Measurements from ENCODE around the gene GABRB3. TPM values are rescaled to one million over a fixed set of nuclear protein-coding genes. Genes with fewer than 3 reads are reported as not detected.

The GABRB3 gene
- total RNA-seq, 2 donors from 2014 or later: 0.07 TPM; not detected in 1

DNA sequence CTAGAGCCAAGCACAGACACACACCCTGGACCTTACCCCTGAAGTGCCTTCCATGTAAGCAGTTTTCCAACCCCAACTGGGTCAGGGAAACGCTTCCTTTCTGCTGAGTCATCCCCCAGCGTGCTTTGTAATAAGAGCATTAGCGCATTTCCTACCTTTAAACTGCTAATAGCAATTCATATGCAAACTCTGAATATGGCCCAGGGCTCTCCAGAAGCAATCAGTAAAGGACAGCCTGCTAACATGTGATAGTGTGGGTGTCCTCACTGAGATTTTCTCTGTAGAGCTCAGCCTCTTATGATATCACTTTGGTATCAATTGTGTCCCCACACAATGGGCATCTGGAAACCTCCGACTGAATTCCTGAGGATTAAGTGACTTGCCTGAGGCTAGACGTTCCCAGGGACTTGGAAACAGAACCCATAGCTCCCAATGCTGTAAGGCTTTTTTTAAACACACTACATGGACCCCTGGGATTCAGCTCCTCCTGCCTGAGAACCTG, 5.6 kb downstream of the GABRB3 start:
- peaks cover 0 to 2% of the 10 kb centered on the region in 2 donors for H3K9me3 Mint-ChIP-seq
- H3K4me3 Mint-ChIP-seq: no peak overlapping the region
- H3K27me3 Mint-ChIP-seq (ENCODE audit: low read depth): peaks cover 17% of the 10 kb centered on the region

DNA sequence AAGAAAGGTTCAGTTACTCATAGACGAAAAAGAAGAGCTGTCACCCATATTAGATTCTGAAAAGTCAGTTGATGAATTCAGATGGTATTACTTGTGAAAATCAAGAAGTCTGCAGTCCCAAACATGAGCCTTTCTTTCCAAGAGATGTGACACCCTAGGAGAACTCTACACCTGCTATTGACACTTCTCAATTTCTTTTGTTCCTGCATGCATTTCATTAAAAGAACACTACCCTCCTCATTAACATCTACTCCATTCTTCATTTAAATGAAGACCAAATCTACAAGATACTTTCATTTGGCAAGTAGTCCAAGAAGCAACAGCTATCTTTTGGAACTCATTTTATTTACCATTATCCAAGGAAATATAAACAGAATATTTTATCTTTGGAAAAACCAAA, 6.6 kb downstream of the GABRB3 start:
- Mint-ChIP-seq H3K36me3 (ENCODE audit: insufficient read depth in 2 of 2) (no peaks in the 10 kb centered on the region), H3K9me3 (peaks cover 0 to 2% of the 10 kb centered on the region in 2 donors)

More for the DNA sequence above, 5.6 kb downstream of the GABRB3 start:
- no peaks in the 10 kb centered on the region for H3K4me1 Mint-ChIP-seq (ENCODE audit: low read depth)
- no peak overlapping the region for H3K27ac Mint-ChIP-seq
- ATAC-seq (replicated peaks in 1 of 2): no peak
- no peak for DNase-seq
- no peaks in the 10 kb centered on the region for H3K36me3 Mint-ChIP-seq (ENCODE audit: insufficient read depth in 2 of 2)

DNA sequence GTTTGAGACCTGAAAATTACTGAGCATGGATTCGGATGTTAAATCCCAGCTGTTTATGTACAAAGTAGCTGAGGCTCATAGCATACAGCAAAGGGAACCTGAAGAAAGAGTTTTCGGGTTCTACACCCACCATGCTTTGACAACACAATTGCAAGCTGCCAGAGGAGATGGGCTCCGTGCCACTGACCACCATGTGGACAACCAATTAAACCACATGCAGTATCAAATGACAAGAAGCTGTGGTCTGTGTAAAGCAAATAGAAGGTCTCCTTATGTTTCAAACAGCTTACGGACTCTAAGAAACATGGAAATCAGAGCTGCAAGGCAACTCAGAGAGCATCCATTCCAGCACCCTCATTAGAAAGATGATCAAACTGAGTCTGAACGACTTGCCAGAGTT, 12.9 kb downstream of the GABRB3 start:
- Mint-ChIP-seq H3K9me3 (no peaks in the 10 kb centered on the region), H3K27ac (no peak overlapping the region), H3K4me3 (no peak overlapping the region), H3K4me1 (ENCODE audit: low read depth) (no peaks in the 10 kb centered on the region), H3K27me3 (ENCODE audit: low read depth) (no peaks in the 10 kb centered on the region), H3K36me3 (ENCODE audit: insufficient read depth in 2 of 2) (no peaks in the 10 kb centered on the region)
- DNase-seq (no peak), ATAC-seq (replicated peaks in 1 of 2) (no peak)

More for the DNA sequence above, 6.6 kb downstream of the GABRB3 start:
- Mint-ChIP-seq H3K27ac (no peak overlapping the region), H3K4me3 (no peak overlapping the region), H3K4me1 (ENCODE audit: low read depth) (no peaks in the 10 kb centered on the region), H3K27me3 (ENCODE audit: low read depth) (peaks cover 10% of the 10 kb centered on the region)
- ATAC-seq (replicated peaks in 1 of 2) (no peak), DNase-seq (no peak)

DNA sequence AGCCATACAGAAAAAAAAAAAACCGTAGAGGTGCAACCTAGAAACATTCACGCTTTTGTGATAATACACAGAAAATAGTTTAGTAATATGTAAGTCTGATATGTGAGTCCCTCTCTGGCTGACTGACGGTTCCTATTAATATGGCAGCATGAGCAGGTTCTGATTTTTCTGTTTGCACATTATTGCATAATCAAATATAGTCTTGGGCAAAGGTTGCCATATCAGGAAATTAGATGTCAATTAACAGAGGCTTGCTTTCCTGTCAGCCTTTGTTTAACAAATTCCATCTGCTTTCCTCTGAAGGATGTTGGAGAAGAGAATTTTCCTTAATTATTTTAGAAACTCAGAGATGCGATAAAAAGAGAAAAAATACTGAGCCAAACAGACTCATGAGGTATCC, 14.8 kb downstream of the GABRB3 start:
- H3K27ac Mint-ChIP-seq: no peak overlapping the region
- no peaks in the 10 kb centered on the region for H3K4me1 Mint-ChIP-seq (ENCODE audit: low read depth)
- no peak overlapping the region for H3K4me3 Mint-ChIP-seq
- ATAC-seq (replicated peaks in 1 of 2) (no peak), DNase-seq (no peak)
- H3K9me3 Mint-ChIP-seq: peaks cover 0 to 4% of the 10 kb centered on the region in 2 donors
- H3K27me3 Mint-ChIP-seq (ENCODE audit: low read depth): no peaks in the 10 kb centered on the region
- no peaks in the 10 kb centered on the region for H3K36me3 Mint-ChIP-seq (ENCODE audit: insufficient read depth in 2 of 2)

DNA sequence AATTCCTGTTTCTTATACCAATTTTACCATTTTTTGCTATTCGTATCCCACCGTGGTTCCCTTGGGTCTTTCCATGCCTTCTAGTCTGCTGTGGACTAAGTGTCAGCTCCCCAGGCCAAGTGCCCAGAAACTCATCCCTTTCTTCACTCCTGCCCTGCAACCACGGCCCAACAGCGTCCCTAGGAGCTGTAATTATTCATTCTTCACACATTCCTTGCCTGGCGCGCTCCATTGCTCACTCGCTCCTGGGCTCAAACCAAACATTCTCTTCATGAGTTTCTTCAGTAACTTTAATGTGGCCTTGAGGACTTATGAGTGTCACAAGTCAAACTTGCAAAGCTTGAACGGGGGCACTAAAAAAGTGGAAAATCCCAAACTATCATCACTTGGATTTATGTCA, 15.7 kb downstream of the GABRB3 start:
- Mint-ChIP-seq H3K9me3 (peaks cover 0 to 4% of the 10 kb centered on the region in 2 donors), H3K27ac (no peak overlapping the region), H3K4me1 (ENCODE audit: low read depth) (no peaks in the 10 kb centered on the region), H3K36me3 (ENCODE audit: insufficient read depth in 2 of 2) (no peaks in the 10 kb centered on the region), H3K4me3 (no peak overlapping the region), H3K27me3 (ENCODE audit: low read depth) (no peaks in the 10 kb centered on the region)
- DNase-seq (no peak), ATAC-seq (replicated peaks in 1 of 2) (no peak)

DNA sequence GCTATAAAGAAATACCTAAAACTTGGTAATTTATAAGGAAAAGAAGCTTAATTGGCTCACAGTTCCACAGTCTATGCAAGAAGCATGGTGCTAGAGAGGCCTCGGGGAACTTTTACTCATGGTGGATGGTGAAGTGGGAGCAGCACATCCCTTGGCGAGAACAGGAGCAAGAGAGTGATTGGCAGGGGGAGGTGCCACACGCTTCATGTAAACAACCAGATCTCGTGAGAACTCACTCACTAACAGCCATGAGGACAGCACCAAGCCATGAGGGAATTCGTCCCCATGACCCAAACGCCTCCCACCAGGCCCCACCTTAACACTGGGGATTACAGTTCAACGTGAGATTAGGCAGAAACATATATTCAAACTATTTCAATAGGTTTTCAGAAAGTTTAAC, 28.0 kb downstream of the GABRB3 start:
- Mint-ChIP-seq H3K9me3 (peaks cover 0 to 5% of the 10 kb centered on the region in 2 donors), H3K27me3 (ENCODE audit: low read depth) (no peaks in the 10 kb centered on the region), H3K4me3 (no peak overlapping the region), H3K27ac (no peak overlapping the region), H3K4me1 (ENCODE audit: low read depth) (no peaks in the 10 kb centered on the region), H3K36me3 (ENCODE audit: insufficient read depth in 2 of 2) (no peaks in the 10 kb centered on the region)
- no peak for ATAC-seq (replicated peaks in 1 of 2)
- DNase-seq: no peak

DNA sequence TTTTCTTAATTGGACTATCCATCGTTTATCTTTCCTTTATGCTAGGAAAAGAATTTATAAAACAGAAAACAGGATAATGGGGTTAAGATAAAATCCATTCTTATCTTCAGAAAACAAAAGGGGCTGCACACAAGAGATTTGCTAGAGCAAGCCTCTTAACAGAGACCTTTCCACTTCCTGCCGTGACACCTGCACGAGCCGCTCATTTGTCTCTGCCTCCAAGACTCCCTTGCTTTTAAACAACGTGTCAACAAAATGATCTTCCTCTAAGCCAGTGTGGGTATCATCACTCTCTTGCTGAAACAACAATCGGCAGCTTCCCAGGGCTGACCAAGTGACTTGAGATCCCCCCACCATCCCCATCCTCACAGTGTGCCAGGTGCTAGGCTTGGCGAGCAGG, 33.1 kb downstream of the GABRB3 start:
- Mint-ChIP-seq H3K27me3 (ENCODE audit: low read depth) (no peaks in the 10 kb centered on the region), H3K9me3 (peaks cover 3 to 5% of the 10 kb centered on the region in 2 donors), H3K36me3 (ENCODE audit: insufficient read depth in 2 of 2) (no peaks in the 10 kb centered on the region), H3K4me3 (no peak overlapping the region), H3K4me1 (ENCODE audit: low read depth) (no peaks in the 10 kb centered on the region), H3K27ac (no peak overlapping the region)
- ATAC-seq (replicated peaks in 1 of 2) (no peak), DNase-seq (no peak)

DNA sequence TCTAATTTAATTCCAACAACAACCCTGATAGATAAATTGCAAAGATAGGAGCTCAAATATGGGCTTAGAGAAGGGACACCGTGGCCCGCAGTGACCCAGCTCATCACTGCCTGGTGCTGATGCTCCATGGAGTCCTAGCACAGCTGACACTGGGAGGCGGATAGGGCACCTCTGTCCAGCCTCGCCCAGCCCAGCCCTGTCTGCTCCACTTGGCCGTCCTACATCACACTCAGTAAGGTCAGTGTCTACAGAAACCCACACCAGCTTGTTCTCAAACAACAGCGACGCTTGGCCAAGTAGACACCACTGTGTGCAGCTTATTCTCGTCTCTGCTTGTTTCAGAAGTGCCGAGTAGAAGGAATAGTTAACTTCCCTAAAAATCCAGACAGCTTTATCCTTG, 33.9 kb downstream of the GABRB3 start:
- H3K9me3 Mint-ChIP-seq: peaks cover 3 to 5% of the 10 kb centered on the region in 2 donors
- no peaks in the 10 kb centered on the region for H3K4me1 Mint-ChIP-seq (ENCODE audit: low read depth)
- no peak for ATAC-seq (replicated peaks in 1 of 2)
- H3K36me3 Mint-ChIP-seq (ENCODE audit: insufficient read depth in 2 of 2): no peaks in the 10 kb centered on the region
- no peak overlapping the region for H3K27ac Mint-ChIP-seq
- H3K27me3 Mint-ChIP-seq (ENCODE audit: low read depth): no peaks in the 10 kb centered on the region
- no peak overlapping the region for H3K4me3 Mint-ChIP-seq
- no peak for DNase-seq

DNA sequence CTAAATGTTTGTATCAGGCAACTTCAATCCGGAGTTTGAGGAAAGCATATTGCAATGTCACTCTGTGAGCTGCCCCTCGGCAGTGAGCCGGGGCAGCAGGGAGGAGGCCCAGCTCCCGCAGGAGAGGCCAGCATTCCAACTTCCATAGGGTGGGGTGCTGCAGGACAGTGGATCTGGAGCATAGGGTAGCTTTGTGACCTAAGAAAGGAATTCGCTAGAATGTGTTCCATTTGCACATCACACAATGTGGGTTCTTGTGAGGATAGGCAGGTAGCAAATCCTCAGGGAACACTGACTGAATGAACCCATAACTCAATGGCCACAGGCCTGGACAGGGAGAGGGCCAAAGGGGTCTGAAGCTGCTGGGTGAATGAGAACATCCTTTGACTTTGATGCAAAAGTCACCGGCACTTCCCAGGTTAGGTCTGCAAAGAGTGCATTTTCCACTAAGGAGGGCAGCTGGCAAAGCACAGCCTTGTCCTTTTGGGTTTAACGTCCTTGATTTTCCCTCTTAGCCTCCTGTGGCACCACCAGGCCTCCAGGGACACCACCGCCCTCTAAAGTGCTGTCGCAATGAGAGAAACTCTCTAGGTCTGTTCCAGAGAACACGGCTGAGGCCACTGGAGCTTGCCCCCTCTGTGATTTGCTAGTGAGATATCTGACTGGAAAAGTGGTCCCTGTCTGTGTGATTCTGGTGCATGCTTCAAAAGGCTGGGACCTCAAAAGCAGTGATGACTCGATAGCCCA, 36.2 kb downstream of the GABRB3 start:
- ATAC-seq (replicated peaks in 1 of 2) (no peak), DNase-seq (no peak)
- no peak overlapping the region for H3K27ac Mint-ChIP-seq
- H3K27me3 Mint-ChIP-seq (ENCODE audit: low read depth): no peaks in the 10 kb centered on the region
- H3K9me3 Mint-ChIP-seq: peaks cover 7 to 8% of the 10 kb centered on the region in 2 donors
- peaks cover 5 to 6% of the 10 kb centered on the region in 2 donors for H3K36me3 Mint-ChIP-seq (ENCODE audit: insufficient read depth in 2 of 2)
- no peaks in the 10 kb centered on the region for H3K4me1 Mint-ChIP-seq (ENCODE audit: low read depth)
- no peak overlapping the region for H3K4me3 Mint-ChIP-seq

DNA sequence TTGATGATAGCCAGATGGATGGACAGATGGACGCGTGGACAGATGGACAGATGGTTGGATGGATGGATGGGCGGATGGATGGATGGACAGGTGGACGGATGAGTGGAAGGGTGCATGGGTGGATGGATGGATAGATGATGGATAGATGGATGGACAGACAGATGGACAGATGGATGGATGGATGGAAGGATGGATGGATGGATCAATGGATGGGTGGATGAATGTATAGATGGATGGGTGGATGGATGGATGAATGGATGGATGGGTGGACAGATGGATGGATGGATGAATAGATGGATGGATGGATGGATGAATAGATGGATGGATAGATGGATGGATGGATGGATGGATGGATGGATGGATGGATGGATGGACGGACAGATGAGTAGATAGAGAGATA, 40.9 kb downstream of the GABRB3 start:
- ATAC-seq (replicated peaks in 1 of 2): no peak

DNA sequence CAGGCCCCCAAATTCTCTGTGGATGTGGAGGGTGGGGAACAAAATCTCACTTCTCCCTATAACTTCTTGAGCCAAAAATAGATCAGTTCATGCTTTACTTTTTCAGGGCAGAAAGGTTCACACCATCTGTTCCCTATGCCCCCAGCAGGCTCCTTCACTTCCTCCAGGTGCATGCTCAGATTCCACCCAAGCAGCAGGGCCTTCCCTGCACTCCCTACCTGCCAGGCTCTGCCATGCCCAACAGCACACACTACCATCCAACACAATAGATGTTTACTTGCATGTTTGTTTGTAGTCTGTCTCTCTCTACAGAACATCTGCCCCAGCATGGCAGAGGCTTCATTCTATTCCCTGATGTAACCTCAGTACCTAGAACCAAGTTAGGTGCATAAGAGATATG, 43.3 kb downstream of the GABRB3 start:
- Mint-ChIP-seq H3K4me3 (no peak overlapping the region), H3K4me1 (ENCODE audit: low read depth) (no peaks in the 10 kb centered on the region), H3K27ac (no peak overlapping the region), H3K27me3 (ENCODE audit: low read depth) (no peaks in the 10 kb centered on the region), H3K36me3 (ENCODE audit: insufficient read depth in 2 of 2) (peaks cover 5 to 7% of the 10 kb centered on the region in 2 donors), H3K9me3 (peaks cover 6 to 10% of the 10 kb centered on the region in 2 donors)
- ATAC-seq (replicated peaks in 1 of 2) (no peak), DNase-seq (no peak)

More for the DNA sequence above, 40.9 kb downstream of the GABRB3 start:
- peaks cover 9% of the 10 kb centered on the region in 2 donors for H3K9me3 Mint-ChIP-seq
- no peak for DNase-seq
- no peak overlapping the region for H3K27ac Mint-ChIP-seq
- H3K4me1 Mint-ChIP-seq (ENCODE audit: low read depth): no peaks in the 10 kb centered on the region
- no peaks in the 10 kb centered on the region for H3K27me3 Mint-ChIP-seq (ENCODE audit: low read depth)
- no peak overlapping the region for H3K4me3 Mint-ChIP-seq
- H3K36me3 Mint-ChIP-seq (ENCODE audit: insufficient read depth in 2 of 2): peaks cover 5 to 7% of the 10 kb centered on the region in 2 donors

DNA sequence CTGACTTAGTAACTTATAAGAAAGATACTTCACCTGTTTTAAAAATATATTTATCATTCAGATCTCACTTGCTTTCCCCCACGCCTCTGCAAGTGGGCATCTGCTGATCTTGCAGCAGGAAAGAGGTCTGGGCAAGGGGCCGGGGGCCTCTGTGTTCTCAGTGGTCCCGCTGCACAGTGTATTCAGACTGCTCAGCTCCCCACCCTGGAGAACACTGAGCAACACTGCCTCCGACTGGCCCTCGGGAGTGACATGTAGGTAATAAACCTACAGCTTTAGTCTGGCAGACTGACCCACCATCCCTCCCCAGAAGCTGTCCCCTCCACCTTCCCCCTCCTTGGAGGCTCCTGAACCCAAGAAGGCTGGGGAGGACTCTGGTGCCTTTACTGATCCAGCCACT, 43.8 kb downstream of the GABRB3 start:
- Mint-ChIP-seq H3K9me3 (peaks cover 6 to 10% of the 10 kb centered on the region in 2 donors), H3K36me3 (ENCODE audit: insufficient read depth in 2 of 2) (peaks cover 5 to 7% of the 10 kb centered on the region in 2 donors), H3K4me1 (ENCODE audit: low read depth) (no peaks in the 10 kb centered on the region), H3K4me3 (no peak overlapping the region), H3K27ac (no peak overlapping the region), H3K27me3 (ENCODE audit: low read depth) (no peaks in the 10 kb centered on the region)
- ATAC-seq (replicated peaks in 1 of 2) (no peak), DNase-seq (no peak)

DNA sequence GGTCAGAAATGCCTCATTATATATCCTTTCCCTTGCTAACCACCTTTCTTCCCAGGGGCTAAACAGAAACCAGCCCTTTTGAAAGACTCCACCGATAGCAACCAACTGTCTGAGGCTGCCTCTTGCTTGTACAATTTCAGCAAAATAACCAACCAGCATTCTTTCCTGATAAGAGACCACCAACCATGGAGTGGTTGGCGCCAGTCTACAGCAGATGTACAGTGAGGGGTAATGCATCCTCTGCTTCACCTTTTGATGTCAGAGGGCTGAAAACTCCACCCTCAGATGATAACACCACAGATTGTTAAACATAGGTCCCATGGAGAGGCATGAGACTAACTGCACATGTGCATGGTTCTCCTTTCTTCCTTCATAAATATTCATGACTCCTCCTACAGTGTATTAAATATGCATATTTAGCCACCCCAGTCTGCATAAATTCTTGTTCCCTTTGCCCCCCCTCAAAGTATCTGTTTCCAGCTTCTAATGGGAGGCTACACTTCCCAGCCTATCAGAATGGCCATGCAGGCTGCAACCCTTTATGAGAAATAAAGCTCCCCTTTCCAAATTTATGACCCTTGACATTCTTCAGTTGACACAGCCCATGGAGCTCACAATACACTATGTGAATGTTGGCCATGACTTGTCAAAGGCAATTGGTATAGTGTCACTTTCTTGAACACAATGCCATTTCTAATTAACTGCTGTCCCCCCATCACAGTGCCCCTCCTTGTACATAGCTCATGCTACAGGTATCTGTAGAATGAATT, 48.3 kb downstream of the GABRB3 start:
- H3K4me1 Mint-ChIP-seq (ENCODE audit: low read depth): no peaks in the 10 kb centered on the region
- H3K27ac Mint-ChIP-seq: no peak overlapping the region
- peaks cover 10% of the 10 kb centered on the region for H3K27me3 Mint-ChIP-seq (ENCODE audit: low read depth)
- H3K4me3 Mint-ChIP-seq: no peak overlapping the region
- DNase-seq (no peak), ATAC-seq (replicated peaks in 1 of 2) (no peak)
- peaks cover 5 to 9% of the 10 kb centered on the region in 2 donors for H3K9me3 Mint-ChIP-seq
- peaks cover 0 to 3% of the 10 kb centered on the region in 2 donors for H3K36me3 Mint-ChIP-seq (ENCODE audit: insufficient read depth in 2 of 2)

Data from activated T-cell treated with anti-CD3 and anti-CD28 coated beads, Interleukin-2, amount 50 U/mL, for 72 hours (primary cell).